Astrocyte of the spinal cord (primary cell): ENCODE measurements around the gene RGSL1.

Source experiments
- DNase-seq: peaks from one replicate; pipeline ENCODE4 v3.0.0; 2011; ENCODE audit warnings: low read depth, low spot score
- H3K4me3 ChIP-seq: 2 replicates; pipeline ENCODE4 v1.5.1; 2011; ENCODE audit warnings: low read depth, mild to moderate bottlenecking, low read length, moderate library complexity
- in situ Hi-C: cut with HindIII; loops from 2 replicates; pipeline ENCODE4 v1.10.0; 2017; ENCODE audit warnings: low sequenced_read_pairs
- TF ChIP-seq, protein P1 (sequence below): IDR thresholded peaks from 2 replicates; pipeline ENCODE4 v1.5.1; 2012; ENCODE audit warnings: low read depth, mild to moderate bottlenecking, low read length, inconsistent platforms

RGSL1 gene

DNA sequence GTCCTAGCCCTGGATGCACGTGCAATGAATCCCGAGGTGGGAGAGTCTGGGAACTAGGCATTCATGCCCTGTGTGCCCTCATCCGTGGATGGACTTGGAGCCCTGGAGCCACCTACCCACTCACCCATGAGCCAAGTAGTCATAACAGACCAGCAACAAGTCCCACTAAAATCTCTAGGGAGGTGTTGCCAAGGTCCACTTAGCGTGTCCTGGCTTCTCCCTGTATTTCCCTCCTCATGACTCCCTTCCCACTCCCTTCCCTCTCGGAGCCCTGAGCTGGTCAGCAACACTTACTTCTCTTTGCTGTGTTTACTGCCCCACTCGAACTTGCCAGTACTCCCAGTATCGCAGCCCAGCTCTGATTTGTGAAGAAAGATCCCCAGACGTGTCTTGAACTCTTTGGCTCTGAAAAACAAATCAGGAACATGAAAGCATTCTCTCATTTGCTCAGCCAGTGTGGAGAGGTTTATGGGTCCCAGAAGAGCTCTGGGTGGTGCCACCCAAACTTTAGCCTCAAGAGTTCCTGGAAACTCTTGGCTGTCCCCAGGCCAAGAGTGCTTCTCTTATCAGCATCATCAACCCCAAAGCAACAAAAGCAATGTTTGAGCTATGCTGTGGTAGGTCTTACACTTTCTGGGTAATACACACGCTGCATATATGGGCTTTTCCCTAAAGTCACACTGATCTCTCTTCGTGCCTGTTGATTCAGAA is 153.1 kb downstream of the RGSL1 start:
- TF ChIP-seq, protein P1, sequence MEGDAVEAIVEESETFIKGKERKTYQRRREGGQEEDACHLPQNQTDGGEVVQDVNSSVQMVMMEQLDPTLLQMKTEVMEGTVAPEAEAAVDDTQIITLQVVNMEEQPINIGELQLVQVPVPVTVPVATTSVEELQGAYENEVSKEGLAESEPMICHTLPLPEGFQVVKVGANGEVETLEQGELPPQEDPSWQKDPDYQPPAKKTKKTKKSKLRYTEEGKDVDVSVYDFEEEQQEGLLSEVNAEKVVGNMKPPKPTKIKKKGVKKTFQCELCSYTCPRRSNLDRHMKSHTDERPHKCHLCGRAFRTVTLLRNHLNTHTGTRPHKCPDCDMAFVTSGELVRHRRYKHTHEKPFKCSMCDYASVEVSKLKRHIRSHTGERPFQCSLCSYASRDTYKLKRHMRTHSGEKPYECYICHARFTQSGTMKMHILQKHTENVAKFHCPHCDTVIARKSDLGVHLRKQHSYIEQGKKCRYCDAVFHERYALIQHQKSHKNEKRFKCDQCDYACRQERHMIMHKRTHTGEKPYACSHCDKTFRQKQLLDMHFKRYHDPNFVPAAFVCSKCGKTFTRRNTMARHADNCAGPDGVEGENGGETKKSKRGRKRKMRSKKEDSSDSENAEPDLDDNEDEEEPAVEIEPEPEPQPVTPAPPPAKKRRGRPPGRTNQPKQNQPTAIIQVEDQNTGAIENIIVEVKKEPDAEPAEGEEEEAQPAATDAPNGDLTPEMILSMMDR: no peak
- no peak for DNase-seq
- in situ Hi-C loops: no loop called here
- H3K4me3 ChIP-seq: peak overlapping the region; percentile 66

DNA sequence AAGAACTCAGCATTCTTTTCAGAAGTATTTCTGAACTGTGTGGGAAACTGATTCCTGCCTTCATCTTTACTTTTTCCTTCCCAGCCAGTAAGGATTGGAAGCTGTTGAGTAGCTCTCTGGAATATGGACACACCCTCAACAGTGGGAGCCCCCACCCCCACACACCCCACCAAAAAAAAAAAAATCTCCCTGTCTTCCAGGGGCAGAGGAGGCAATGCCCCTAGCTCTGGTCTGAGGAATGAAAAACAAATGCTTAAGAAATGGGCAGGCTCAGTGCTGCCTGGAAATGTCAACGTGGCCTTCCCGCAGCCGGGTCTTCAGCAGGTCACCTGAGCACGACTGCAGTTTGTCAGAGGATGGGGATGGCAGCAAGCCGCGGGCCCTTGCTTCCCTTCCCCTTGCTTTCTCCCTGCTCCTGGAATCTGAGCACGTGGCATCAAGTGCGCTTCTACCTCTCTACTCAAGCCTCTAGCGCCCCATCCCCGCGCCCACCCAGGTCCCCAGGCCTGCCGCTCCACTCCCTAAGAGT is 153.8 kb downstream of the RGSL1 start:
- H3K4me3 ChIP-seq: peak overlapping the region; percentile 66
- TF ChIP-seq, protein P1: no peak
- in situ Hi-C loops: no loop called here
- no peak for DNase-seq

DNA sequence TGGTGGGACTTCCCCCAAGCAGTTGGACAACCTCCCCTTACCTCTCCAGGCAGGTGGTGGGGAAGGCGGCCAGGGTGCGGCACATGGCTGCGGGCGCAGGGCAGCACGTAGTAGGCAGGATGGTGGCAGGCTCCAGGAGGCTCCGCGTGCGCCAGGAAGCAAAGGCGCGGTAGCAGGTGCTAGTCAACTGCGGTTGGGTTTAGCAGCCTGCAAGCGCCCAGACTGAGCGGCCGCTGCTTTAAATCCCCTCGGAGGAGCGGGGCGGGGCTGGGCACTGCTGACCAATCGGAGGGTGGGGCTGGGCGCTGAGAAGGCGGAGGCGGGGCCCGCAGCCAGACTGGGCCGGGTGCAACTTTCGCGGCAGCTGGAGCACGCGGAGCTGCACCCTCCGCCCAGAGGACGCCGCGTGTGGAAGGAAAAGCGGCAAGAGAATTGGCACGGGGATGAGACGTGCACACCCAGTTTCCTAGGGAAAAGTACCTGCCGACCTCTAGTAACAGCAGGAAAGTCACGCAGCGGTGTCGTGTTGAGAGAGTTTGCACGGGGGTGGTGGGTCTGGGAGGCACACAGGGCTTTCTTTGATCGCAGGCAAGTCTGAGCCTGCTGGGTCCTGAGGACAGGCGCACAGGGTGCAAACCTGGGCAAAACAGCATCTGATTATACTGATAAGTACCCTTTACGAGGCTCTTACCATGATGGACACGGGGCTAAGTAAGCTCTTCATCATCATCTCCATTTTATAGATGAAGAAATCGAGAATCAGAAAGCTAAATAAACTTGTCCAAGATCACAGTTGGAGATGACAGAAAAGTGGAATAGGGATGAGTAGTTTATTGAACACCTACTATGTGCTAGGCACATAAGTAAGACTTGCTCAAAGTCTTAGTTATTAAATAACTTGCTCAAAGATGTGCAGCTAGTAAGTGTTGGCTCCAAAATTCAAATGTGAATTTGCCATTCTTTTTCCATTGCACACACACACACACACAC is 154.5 kb downstream of the RGSL1 start, which contains the start of gene RGS16:
TSS of gene RGS16 (minus strand) at position 215 of the 990 bp plus-strand sequence. CDS start at position 85, 130 bp downstream.
- TF ChIP-seq, protein P1: no peak
- H3K4me3 ChIP-seq: peak within 1 kb of the TSS; percentile 66
- DNase-seq: peak; percentile 84
- in situ Hi-C loops: no loop called here

DNA sequence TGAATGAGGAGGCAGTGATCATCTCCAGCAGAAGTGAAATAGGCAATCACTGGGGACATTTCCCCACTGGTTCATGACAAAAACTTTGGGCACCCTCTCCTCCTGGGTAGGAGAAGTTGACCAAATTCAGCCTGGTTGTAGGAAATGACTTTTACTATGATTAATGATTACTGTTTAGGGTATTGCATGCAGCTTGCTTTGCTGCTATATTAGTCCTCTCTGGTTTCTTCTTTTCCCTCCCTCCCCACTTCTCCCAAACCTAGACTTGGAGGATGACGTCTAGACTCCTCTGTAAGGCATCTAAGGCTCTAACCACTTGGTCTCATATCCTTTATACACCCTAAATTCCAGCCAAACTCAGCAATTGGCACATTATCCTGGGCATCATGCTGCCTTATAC is 157.6 kb downstream of the RGSL1 start:
- TF ChIP-seq, protein P1: no peak
- in situ Hi-C loops: no loop called here
- DNase-seq: no peak
- H3K4me3 ChIP-seq: no peak overlapping the region

DNA sequence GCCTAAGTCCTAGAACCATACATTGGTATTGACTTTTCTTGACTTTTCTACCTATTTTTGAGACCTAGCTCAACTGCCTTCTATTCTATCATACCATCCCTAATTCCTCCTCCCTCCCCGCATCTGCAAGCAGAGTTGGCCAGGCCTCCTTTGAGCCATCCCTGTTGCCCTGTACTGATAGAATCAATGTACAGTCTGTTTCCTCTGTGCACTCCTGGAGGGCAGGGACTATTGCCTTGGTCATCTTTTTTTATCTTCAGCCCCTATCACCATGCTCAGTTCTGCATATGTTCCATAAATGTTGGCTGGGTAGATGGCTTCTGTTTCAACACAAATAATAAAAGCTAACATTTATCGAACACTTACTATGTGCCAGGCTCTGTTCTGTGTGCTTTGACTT is 158.3 kb downstream of the RGSL1 start:
- TF ChIP-seq, protein P1: no peak
- H3K4me3 ChIP-seq: no peak overlapping the region
- in situ Hi-C loops: no loop called here
- no peak for DNase-seq

DNA sequence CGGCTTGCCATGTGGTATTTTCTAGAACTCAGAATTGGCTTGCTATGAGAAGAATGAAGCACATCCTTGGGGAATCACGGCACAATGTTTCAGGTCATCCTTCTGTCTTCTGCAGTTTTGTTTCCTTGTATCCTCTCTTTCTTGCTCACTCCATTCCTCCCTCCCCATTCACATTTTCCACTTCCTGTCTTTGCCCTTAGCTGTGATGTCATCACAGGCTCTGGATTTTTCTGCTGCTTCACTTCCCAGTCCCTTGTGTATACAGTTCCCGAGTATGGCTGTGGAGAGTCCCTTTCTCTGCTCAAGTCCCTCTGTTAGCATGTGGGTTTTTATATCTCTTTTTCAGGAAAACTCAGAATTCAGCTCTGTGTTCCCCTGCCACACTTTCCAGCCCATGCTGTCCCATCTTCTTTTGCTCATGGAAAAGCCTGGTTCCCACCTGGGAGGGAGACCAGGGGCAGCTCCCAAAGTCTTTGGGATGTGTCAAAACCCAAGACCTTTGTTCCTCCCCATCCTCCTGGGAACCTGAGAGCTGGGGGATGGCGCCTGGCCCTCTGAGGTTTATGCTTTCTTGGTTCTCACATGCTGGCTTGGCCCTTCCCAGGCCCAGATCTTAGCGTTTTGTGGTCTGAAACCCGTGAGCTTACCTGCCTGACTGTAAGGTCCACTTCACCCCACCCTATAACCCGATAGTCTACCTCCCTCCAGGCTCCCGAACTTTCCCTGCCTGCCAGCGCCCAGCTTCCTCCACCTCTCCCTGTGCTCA is 159.1 kb downstream of the RGSL1 start:
- TF ChIP-seq, protein P1: no peak
- DNase-seq: peak; percentile 41
- in situ Hi-C loops: no loop called here
- no peak overlapping the region for H3K4me3 ChIP-seq
